Activated naive CD4-positive, alpha-beta T cell treated with anti-CD3 and anti-CD28 coated beads, Interleukin-2, amount 10 ng/mL, durations not matched to agents 5 hours and 36 hours (primary cell): ENCODE results near the gene STRN3. TPM values are rescaled to one million over a fixed set of nuclear protein-coding genes. Genes with fewer than 3 reads are reported as not detected.

Experiments
- microRNA-seq: library from miRNA; unstranded; fragments of <30 nt; microRNA quantifications from one replicate; pipeline ENCODE4 v1.2.0, GENCODE V29; 2022; ENCODE audit warnings: borderline microRNAs expressed, borderline replicate concordance
- total RNA-seq, 2 experiments: library from RNA; stranded (reverse); gene quantifications; one replicate each; pipeline ENCODE4 v1.2.3, GENCODE V29; 2021

The STRN3 gene, protein sequence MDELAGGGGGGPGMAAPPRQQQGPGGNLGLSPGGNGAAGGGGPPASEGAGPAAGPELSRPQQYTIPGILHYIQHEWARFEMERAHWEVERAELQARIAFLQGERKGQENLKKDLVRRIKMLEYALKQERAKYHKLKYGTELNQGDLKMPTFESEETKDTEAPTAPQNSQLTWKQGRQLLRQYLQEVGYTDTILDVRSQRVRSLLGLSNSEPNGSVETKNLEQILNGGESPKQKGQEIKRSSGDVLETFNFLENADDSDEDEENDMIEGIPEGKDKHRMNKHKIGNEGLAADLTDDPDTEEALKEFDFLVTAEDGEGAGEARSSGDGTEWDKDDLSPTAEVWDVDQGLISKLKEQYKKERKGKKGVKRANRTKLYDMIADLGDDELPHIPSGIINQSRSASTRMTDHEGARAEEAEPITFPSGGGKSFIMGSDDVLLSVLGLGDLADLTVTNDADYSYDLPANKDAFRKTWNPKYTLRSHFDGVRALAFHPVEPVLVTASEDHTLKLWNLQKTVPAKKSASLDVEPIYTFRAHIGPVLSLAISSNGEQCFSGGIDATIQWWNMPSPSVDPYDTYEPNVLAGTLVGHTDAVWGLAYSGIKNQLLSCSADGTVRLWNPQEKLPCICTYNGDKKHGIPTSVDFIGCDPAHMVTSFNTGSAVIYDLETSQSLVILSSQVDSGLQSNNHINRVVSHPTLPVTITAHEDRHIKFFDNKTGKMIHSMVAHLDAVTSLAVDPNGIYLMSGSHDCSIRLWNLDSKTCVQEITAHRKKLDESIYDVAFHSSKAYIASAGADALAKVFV
- 10 to 100 TPM; 15.1 to 19.1 TPM for total RNA-seq

DNA sequence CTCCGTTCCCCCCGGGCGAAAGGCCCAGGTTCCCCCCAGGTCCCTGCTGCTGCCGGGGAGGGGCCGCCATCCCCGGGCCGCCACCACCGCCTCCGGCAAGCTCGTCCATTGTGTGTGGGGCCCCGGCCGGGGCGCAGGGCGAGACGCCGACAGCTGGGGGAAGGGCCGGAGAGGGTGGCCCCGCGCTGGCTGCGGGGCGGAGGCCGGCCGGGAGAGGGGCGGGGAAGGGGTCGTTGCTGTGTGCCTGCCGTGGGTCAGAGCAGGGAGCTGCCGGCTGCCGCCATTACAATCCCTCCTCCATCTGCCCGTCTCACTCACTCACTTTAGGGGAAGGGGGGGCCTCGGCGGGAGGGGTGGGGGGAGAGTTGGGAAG, at the start of gene STRN3:
TSS of gene STRN3 (minus strand) at position 303 of the 373 bp plus-strand sequence. CDS start at position 109, 194 bp downstream.

DNA sequence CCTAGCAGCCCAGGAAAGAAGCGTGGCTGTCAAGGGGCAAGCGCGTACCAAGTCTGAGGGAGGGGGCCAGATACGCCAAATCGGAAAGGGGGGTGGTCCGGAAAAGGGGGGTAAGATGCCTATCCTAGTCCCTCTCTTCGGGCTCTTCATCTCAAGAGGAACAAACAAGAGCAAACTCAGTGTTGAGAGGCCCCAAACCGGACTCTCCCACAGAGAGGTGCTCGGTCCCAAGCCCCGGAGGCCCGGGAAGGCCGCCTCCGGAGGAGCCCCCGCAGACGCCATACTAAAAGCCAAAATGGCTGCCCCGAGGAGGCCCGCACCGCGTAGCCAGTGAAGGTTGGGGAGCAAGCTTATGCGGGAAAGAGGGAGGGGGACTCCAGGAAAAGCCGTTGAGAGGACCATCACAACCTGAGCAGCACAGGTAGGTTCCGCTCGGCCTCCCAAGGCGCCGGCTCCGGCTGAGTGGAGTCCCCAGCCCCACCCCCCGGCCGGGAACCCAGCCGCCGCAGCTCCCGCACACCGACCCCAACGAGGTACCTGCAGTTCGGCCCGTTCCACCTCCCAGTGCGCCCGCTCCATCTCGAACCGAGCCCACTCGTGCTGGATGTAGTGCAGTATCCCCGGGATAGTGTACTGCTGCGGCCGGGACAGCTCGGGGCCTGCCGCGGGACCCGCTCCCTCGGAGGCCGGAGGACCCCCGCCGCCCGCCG, 657 bp downstream of the STRN3 start, which contains the start of gene AP4S1:
TSS of gene AP4S1 (plus strand) at position 283 of the 710 bp plus-strand sequence. CDS start 40,548 bp downstream, outside the sequence.

DNA sequence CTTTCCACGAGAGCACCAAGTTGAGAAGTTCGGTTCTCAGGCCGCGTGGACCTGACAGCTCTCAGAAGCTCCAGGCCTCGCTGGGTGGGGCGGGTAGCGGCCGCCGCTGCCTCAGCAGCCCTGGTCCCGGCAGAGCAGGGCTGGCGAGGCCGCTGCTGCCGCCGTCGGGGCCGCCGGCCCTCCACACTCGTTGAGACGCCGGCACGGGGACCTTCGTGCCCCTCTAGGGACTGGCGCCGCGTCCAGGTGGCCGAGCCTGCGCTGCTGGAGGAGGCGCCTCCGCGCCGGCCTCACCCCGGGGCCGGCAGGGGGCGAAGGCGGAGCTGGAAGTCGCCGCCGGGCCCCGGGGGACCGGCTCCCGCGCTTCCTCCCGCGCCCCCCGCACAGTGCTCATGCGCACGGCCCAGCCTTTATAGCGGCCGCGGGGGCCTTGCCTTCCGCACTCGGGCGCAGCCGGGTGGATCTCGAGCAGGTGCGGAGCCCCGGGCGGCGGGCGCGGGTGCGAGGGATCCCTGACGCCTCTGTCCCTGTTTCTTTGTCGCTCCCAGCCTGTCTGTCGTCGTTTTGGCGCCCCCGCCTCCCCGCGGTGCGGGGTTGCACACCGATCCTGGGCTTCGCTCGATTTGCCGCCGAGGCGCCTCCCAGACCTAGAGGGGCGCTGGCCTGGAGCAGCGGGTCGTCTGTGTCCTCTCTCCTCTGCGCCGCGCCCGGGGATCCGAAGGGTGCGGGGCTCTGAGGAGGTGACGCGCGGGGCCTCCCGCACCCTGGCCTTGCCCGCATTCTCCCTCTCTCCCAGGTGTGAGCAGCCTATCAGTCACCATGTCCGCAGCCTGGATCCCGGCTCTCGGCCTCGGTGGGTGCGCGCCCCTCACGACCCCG, 151.8 kb downstream of the STRN3 start, which contains the start of gene COCH:
TSS of gene COCH (plus strand) at position 440 of the 879 bp plus-strand sequence. CDS start at position 820, 380 bp downstream.

Small RNA genes within 50 kb of the gene (microRNA-seq; reads per million reads assigned to microRNA genes)
- 2.5 reads per million, percentile 9 among the genes with 10 or more reads in this experiment for gene MIR624

Other genes starting within 250 kb of the STRN3 start
- 1 to 10 TPM in 1 of 2 experiments, under 1 TPM in 1; 0.70 to 1.1 TPM for gene COCH, start 151.8 kb downstream of the STRN3 start, total RNA-seq
- 1 to 10 TPM; 5.2 to 6.8 TPM for gene AP4S1, start 730 bp downstream of the STRN3 start, total RNA-seq
- 10 to 100 TPM; 90.5 to 97.0 TPM for gene HECTD1, start 181.4 kb upstream of the STRN3 start, total RNA-seq